ENCODE measurements around the gene ARFGAP1. TPM values are rescaled to one million over a fixed set of nuclear protein-coding genes. Genes with fewer than 3 reads are reported as not detected.

The ARFGAP1 gene
- total and polyA plus RNA-seq, 2 of the 8 experiments (the other 6 are each of a cell fraction or from before 2014, with no cell fraction given) = 93.7 to 100 TPM

- Histone ChIP-seq H3K18ac (ENCODE audit: extremely low read depth, low read length) (no peak overlapping the region), H2AK5ac (ENCODE audit: low read depth, low read length) (no peak overlapping the region), H3K27ac (ENCODE audit: low read depth, low read length) (no peak overlapping the region), H3K27me3 (replicated peaks in 1 of 4; ENCODE audit: control insufficient read depth in 3 of 4, extremely low read depth in 1 of 4, insufficient read depth in 3 of 4, low read length in 3 of 4) (no peaks in the 10 kb centered on the region), H3K9me3 (ENCODE audit: insufficient read depth in 2 of 2, low read depth in 1 of 2, low read length in 1 of 2) (no peaks in the 10 kb centered on the region), H2BK12ac (ENCODE audit: low read depth, low read length) (no peak overlapping the region), H4K20me1 (replicated peaks in 1 of 2; ENCODE audit: control insufficient read depth in 1 of 2, insufficient read depth in 2 of 2, low read length in 2 of 2) (peaks cover 0 to 9% of the 10 kb centered on the region in 2 experiments), H4K5ac (ENCODE audit: insufficient read length, low read depth, low read length) (no peak overlapping the region), H4K8ac (ENCODE audit: extremely low read depth, insufficient read depth, low read length) (no peak overlapping the region; the same call in 1 of the 2 replicates), H2BK20ac (ENCODE audit: low read length) (no peak overlapping the region), H3K4me1 (replicated peaks in 1 of 4; ENCODE audit: control insufficient read depth in 3 of 4, insufficient read depth in 4 of 4, low read length in 3 of 4) (peaks cover 0 to 12% (median 6%) of the 10 kb centered on the region in 4 experiments; a peak in 4 of 7 replicates), H2BK15ac (ENCODE audit: low read length) (no peak overlapping the region), H2AFZ (ENCODE audit: low read length) (no peak overlapping the region), H3K4ac (replicated peaks; ENCODE audit: insufficient read length, low read depth, low read length) (no peak overlapping the region), H3K23ac (ENCODE audit: insufficient read length) (no peak overlapping the region), H3K4me3 (ENCODE audit: extremely low read depth in 1 of 4, insufficient read depth in 2 of 4, low read depth in 3 of 4, low read length in 4 of 4) (no peak overlapping the region), H2BK5ac (ENCODE audit: low read depth, low read length) (no peak overlapping the region; the same call in 1 of the 2 replicates), H2BK120ac (replicated peaks; ENCODE audit: low read depth, low read length) (no peak overlapping the region), H3K56ac (replicated peaks; ENCODE audit: insufficient read length, low read depth, low read length) (no peak overlapping the region), H4K91ac (replicated peaks; ENCODE audit: insufficient read length, low read length) (no peak overlapping the region), H3K14ac (ENCODE audit: insufficient read length) (no peak overlapping the region), H3K79me2 (ENCODE audit: control insufficient read depth in 1 of 2, insufficient read depth in 2 of 2, low read length in 2 of 2) (no peaks in the 10 kb centered on the region), H3K23me2 (ENCODE audit: low read depth, low read length) (no peaks in the 10 kb centered on the region), H3K79me1 (ENCODE audit: low read depth, low read length) (no peaks in the 10 kb centered on the region; the same call in 1 of the 2 replicates), H3K4me2 (ENCODE audit: insufficient read depth in 1 of 2, low read depth in 2 of 2, low read length in 2 of 2) (no peak overlapping the region), H3K36me3 (ENCODE audit: control insufficient read depth in 2 of 4, insufficient read depth in 4 of 4, low read length in 3 of 4) (peaks cover 0 to 26% (median 6%) of the 10 kb centered on the region in 4 experiments; a peak in 4 of 8 replicates), H3K9ac (replicated peaks in 1 of 4; ENCODE audit: extremely low read depth in 1 of 4, low read depth in 3 of 4, low read length in 3 of 4) (no peak overlapping the region)
- no peak for FAIRE-seq
- no peak for DNase-seq (ENCODE audit: low read depth in 1 of 2, low spot score in 2 of 2)
- WGBS, 2 experiments (ENCODE audit: extremely low coverage in 1 of 2, insufficient coverage in 1 of 2, insufficient read length in 1 of 2, insufficient replicate concordance in 2 of 2, low coverage in 1 of 2, low lambda C conversion rate in 2 of 2, missing lambda C conversion rate in 1 of 2) = 92% methylated on average over 28 of the region's 28 CpGs; no CpG with 5 or more reads in 1 of the 2 experiments
- POLR2A ChIA-PET (ENCODE audit: partially characterized antibody) = interaction anchor here (1.3 kb wide), 1 partner anchor 59 kb away, joined by 3 read pairs; no protein-coding TSS in a partner anchor
- CTCF ChIA-PET (ENCODE audit: partially characterized antibody) = interaction anchor here (1.0 to 9.9 kb wide), 4 partner anchors 12 to 93 kb away, joined by 3 to 81 read pairs (median 4); no protein-coding TSS in a partner anchor
- TF ChIP-seq HDAC2 (IDR thresholded peaks at IDR 0.05; ENCODE audit: borderline replicate concordance in 1 of 2, low read depth in 2 of 2, low read length in 2 of 2) = no peak
- no peak for TF ChIP-seq USF2 (IDR thresholded peaks at IDR 0.05; ENCODE audit: low read length)
- no peak for TF ChIP-seq E2F6 (IDR thresholded peaks at IDR 0.05)
- no peak for TF ChIP-seq POU5F1 (IDR thresholded peaks at IDR 0.05; ENCODE audit: low read depth, low read length)
- TF ChIP-seq KDM4A (IDR thresholded peaks at IDR 0.05; ENCODE audit: low read depth, low read length, severe bottlenecking) = no peak
- no peak for TF ChIP-seq ATF2 (IDR thresholded peaks at IDR 0.05; ENCODE audit: low read length)
- no peak for TF ChIP-seq JUN (IDR thresholded peaks at IDR 0.05; ENCODE audit: low read depth, low read length)
- no peak for TF ChIP-seq TAF7 (optimal IDR thresholded peaks at IDR 0.05; ENCODE audit: borderline replicate concordance, low read depth, low read length)
Measured at GRCh38 chr20:63288581-63289251, 16.1 kb downstream of the ARFGAP1 start.
